IMR-90 (cell line): ENCODE data around the gene BAIAP2L1. TPM values are rescaled to one million over a fixed set of nuclear protein-coding genes. Genes with fewer than 3 reads are reported as not detected.

Experiments used
- ATAC-seq: fragments of 200-7000 bp; cut with Tn5 transposase; 2 replicates; pipeline ENCODE4 v1.9.1; 2020; ENCODE audit warnings: low read depth, mild to moderate bottlenecking, moderate library complexity
- BruUV-seq: library from RNA; stranded (reverse); fragments of 400-500 nt; replicated peaks from 2 replicates; lab custom pipeline; 2021; lab: Mats Ljungman, UMichigan
- CTCF ChIA-PET: fragments of 300-600 bp; formaldehyde crosslinking; extraction: SDS; loops from one replicate; lab custom pipeline; 2021; ENCODE audit warnings: antibody characterized with exemption; lab: Yijun Ruan, JAX
- POLR2A ChIA-PET: fragments of 300-600 bp; sonication (Branson Sonifier 250); formaldehyde crosslinking; loops from one replicate; lab custom pipeline; 2022; ENCODE audit warnings: antibody characterized with exemption; ENCODE audit not compliant: unreplicated experiment; lab: Charles Lee
- DNase-seq: peaks from one replicate; pipeline ENCODE4 v3.0.0; 2013
- H2AFZ ChIP-seq: replicated peaks from 2 replicates; pipeline ENCODE3; 2013; ENCODE audit warnings: low read length, mild to moderate bottlenecking; ENCODE audit not compliant: poor library complexity
- H2AK5ac ChIP-seq: 2 replicates; pipeline ENCODE4 v1.6.1; 2013; ENCODE audit warnings: low read depth, low read length, inconsistent platforms
- H2AK9ac ChIP-seq: replicated peaks from 2 replicates; pipeline ENCODE3; 2013; ENCODE audit warnings: mild to moderate bottlenecking, low read depth, low read length, moderate library complexity; ENCODE audit not compliant: poor library complexity
- H2BK120ac ChIP-seq: 2 replicates; pipeline ENCODE4 v1.6.1; 2013; ENCODE audit warnings: low read depth, low read length, inconsistent platforms
- H2BK15ac ChIP-seq: 3 replicates; pipeline ENCODE4 v1.6.1; 2013; ENCODE audit warnings: low read depth, low read length, inconsistent platforms
- H2BK20ac ChIP-seq: 2 replicates; pipeline ENCODE4 v1.6.1; 2013; ENCODE audit warnings: low read depth, mild to moderate bottlenecking, inconsistent platforms, low read length, moderate library complexity
- H2BK5ac ChIP-seq: 2 replicates; pipeline ENCODE4 v1.6.1; 2013; ENCODE audit warnings: mild to moderate bottlenecking, low read depth, low read length, inconsistent platforms; ENCODE audit not compliant: poor library complexity, severe bottlenecking
- H3K14ac ChIP-seq: replicated peaks from 2 replicates; pipeline ENCODE4 v1.6.1; 2013; ENCODE audit warnings: low read depth, low read length, inconsistent platforms
- H3K18ac ChIP-seq: 2 replicates; pipeline ENCODE4 v1.6.1; 2013; ENCODE audit warnings: low read depth, low read length, control low read depth
- H3K23ac ChIP-seq: 2 replicates; pipeline ENCODE4 v1.6.1; 2013; ENCODE audit warnings: low read depth, low read length, inconsistent platforms
- H3K27ac ChIP-seq: 2 replicates; pipeline ENCODE4 v1.5.1; 2013; ENCODE audit warnings: mild to moderate bottlenecking, control low read depth, low read length; ENCODE audit not compliant: insufficient read depth
- H3K27me3 ChIP-seq: 2 replicates; pipeline ENCODE4 v1.6.1; 2013; ENCODE audit warnings: low read length; ENCODE audit not compliant: control insufficient read depth, insufficient read depth
- H3K36me3 ChIP-seq: 2 replicates; pipeline ENCODE4 v1.6.1; 2013; ENCODE audit warnings: low read length, mixed read lengths; ENCODE audit not compliant: control insufficient read depth, insufficient read depth
- H3K4ac ChIP-seq: 2 replicates; pipeline ENCODE4 v1.6.1; 2013; ENCODE audit warnings: low read depth, low read length, inconsistent platforms
- H3K4me1 ChIP-seq: 2 replicates; pipeline ENCODE4 v1.6.1; 2013; ENCODE audit warnings: low read length, mixed read lengths; ENCODE audit not compliant: control insufficient read depth, insufficient read depth
- H3K4me2 ChIP-seq: 2 replicates; pipeline ENCODE4 v1.6.1; 2013; ENCODE audit warnings: low read depth, mild to moderate bottlenecking, control low read depth, low read length, moderate library complexity
- H3K4me3 ChIP-seq: 2 replicates; pipeline ENCODE4 v1.5.1; 2013; ENCODE audit warnings: low read depth, mild to moderate bottlenecking, control low read depth, low read length, moderate library complexity; ENCODE audit not compliant: insufficient read depth
- H3K56ac ChIP-seq: 2 replicates; pipeline ENCODE4 v1.6.1; 2013; ENCODE audit warnings: low read length, inconsistent platforms; ENCODE audit not compliant: insufficient read depth; ENCODE audit errors: extremely low read depth
- H3K79me1 ChIP-seq, 2 experiments: 2 replicates each; pipeline ENCODE4 v1.6.1; 2013; ENCODE audit warnings: low read length in 2 of 2, inconsistent platforms in 1 of 2, low read depth in 1 of 2
- H3K9ac ChIP-seq: 2 replicates; pipeline ENCODE4 v1.6.1; 2013; ENCODE audit warnings: low read depth, low read length, control low read depth
- H3K9me1 ChIP-seq: 2 replicates; pipeline ENCODE4 v1.6.1; 2013; ENCODE audit warnings: low read length, inconsistent platforms; ENCODE audit not compliant: insufficient read depth
- H3K9me3 ChIP-seq: 2 replicates; pipeline ENCODE4 v1.6.1; 2013; ENCODE audit warnings: low read length; ENCODE audit not compliant: control insufficient read depth, insufficient read depth
- H4K20me1 ChIP-seq: 2 replicates; pipeline ENCODE4 v1.6.1; 2013; ENCODE audit warnings: low read length, inconsistent platforms; ENCODE audit not compliant: insufficient read depth
- H4K5ac ChIP-seq: 2 replicates; pipeline ENCODE4 v1.6.1; 2013; ENCODE audit warnings: mild to moderate bottlenecking, low read depth, low read length, control low read depth
- H4K8ac ChIP-seq, 2 experiments: 2 replicates each; pipeline ENCODE4 v1.6.1; 2013; ENCODE audit warnings: low read depth in 2 of 2, low read length in 2 of 2, control low read depth in 1 of 2, inconsistent platforms in 1 of 2
- H4K91ac ChIP-seq: 2 replicates; pipeline ENCODE4 v1.6.1; 2013; ENCODE audit warnings: low read depth, low read length, inconsistent platforms; ENCODE audit not compliant: insufficient read depth
- BHLHE40 ChIP-seq: fragments of 150-350 bp; IDR thresholded peaks from 2 replicates; pipeline ENCODE4 v1.6.1; 2016; ENCODE audit warnings: mild to moderate bottlenecking, low read depth, low read length
- ELK1 ChIP-seq: fragments of 150-350 bp; IDR thresholded peaks from 2 replicates; pipeline ENCODE4 v1.6.1; 2016; ENCODE audit warnings: low read depth, mild to moderate bottlenecking, low read length, moderate library complexity, borderline replicate concordance
- MAZ ChIP-seq: IDR thresholded peaks from 2 replicates; pipeline ENCODE4 v1.6.1; 2012; ENCODE audit warnings: low read depth, mild to moderate bottlenecking, low read length, improper control_type of control experiment, moderate library complexity, borderline replicate concordance
- RFX5 ChIP-seq: IDR thresholded peaks from 2 replicates; pipeline ENCODE4 v1.8.0; 2012; ENCODE audit warnings: low read depth, mild to moderate bottlenecking, low read length, moderate library complexity
- USF2 ChIP-seq: fragments of 150-350 bp; IDR thresholded peaks from 2 replicates; pipeline ENCODE4 v1.6.1; 2017; ENCODE audit warnings: mild to moderate bottlenecking, antibody characterized with exemption, low read length, low read depth
- WGBS, 2 experiments: methylation state at CpG; one replicate each; pipeline versions ENCODE4 v1.1.5 to v1.1.7; 2013; ENCODE audit warnings: missing lambda C conversion rate in 2 of 2; ENCODE audit not compliant: insufficient read length in 1 of 2; ENCODE audit errors: extremely low coverage in 2 of 2; 5-methylcytosine and 5-hydroxymethylcytosine counted together
- dilution Hi-C: fragments of 300-500 bp; cut with HindIII; formaldehyde crosslinking; loops from one replicate; pipeline ENCODE4 v1.14.3; 2018; ENCODE audit warnings: low sequenced_read_pairs; ENCODE audit not compliant: unreplicated experiment
- in situ Hi-C: fragments of 300-500 bp; cut with MboI; formaldehyde crosslinking; loops from 3 replicates; pipeline ENCODE4 v1.14.3; 2019; ENCODE audit warnings: low sequenced_read_pairs, inconsistent platforms, mixed read lengths
- intact Hi-C: fragments of 100-400 bp; cut with micrococcal nuclease; formaldehyde crosslinking; loops from 2 replicates; pipeline ENCODE4 v1.10.0; 2022
- polyA plus RNA-seq, 3 experiments: library from polyadenylated mRNA; depleted of rRNA; stranded (reverse); fragments of >200 nt; gene quantifications; 2 replicates each; pipeline ENCODE4 v1.2.3, GENCODE V29; 2012; ENCODE audit warnings: low replicate concordance in 1 of 3
- total RNA-seq: library from RNA; depleted of rRNA; stranded (reverse); fragments of >200 nt; gene quantifications from 2 replicates; pipeline ENCODE4 v1.2.3, GENCODE V29; 2012

The BAIAP2L1 gene
- total and polyA plus RNA-seq, 2 of the 4 experiments (the other 2 are of a cell fraction): 2.2 to 6.0 TPM

GRCh38 chr7:98276241-98276761 lies 124.6 kb downstream of the BAIAP2L1 start:
- TF ChIP-seq RFX5 (no peak), USF2 (peak; percentile 60; the same call in 1 of the 2 replicates), ELK1 (no peak), BHLHE40 (no peak), MAZ (no peak)
- Histone ChIP-seq H3K27ac (peak overlapping the region; percentile 53; the same call in 1 of the 2 replicates), H3K14ac (no peak overlapping the region), H3K23ac (no peak overlapping the region), H3K56ac (no peak overlapping the region), H3K79me1 (peaks cover 0 to 5% of the 10 kb centered on the region in 2 experiments; a peak in 1 of 4 replicates), H2BK20ac (no peak overlapping the region), H4K8ac (peak overlapping the region in 1 of 2 experiments; percentile 16; a peak in 1 of 4 replicates), H3K27me3 (no peaks in the 10 kb centered on the region), H2AFZ (no peak overlapping the region), H3K4me2 (no peak overlapping the region; the same call in 1 of the 2 replicates), H4K5ac (no peak overlapping the region), H3K18ac (peak overlapping the region; percentile 27; the same call in 1 of the 2 replicates), H2BK120ac (no peak overlapping the region), H3K4ac (no peak overlapping the region; the same call in 1 of the 2 replicates), H3K4me3 (no peak overlapping the region), H4K20me1 (no peaks in the 10 kb centered on the region), H2BK15ac (no peak overlapping the region), H2BK5ac (no peak overlapping the region), H3K36me3 (no peaks in the 10 kb centered on the region), H4K91ac (no peak overlapping the region), H3K9me3 (no peaks in the 10 kb centered on the region), H3K4me1 (peaks cover 8% of the 10 kb centered on the region), H3K9ac (no peak overlapping the region), H3K9me1 (no peaks in the 10 kb centered on the region; the same call in 1 of the 2 replicates), H2AK5ac (no peak overlapping the region), H2AK9ac (peak overlapping the region; percentile 66)
- ChIA-PET POLR2A (no interaction called here), CTCF (no interaction called here)
- no CpG with 5 or more reads among the region's 5 CpGs for WGBS, 2 experiments
- ATAC-seq (peak; percentile 55), DNase-seq (peak; percentile 67)
- in situ Hi-C loops (no loop called here), intact Hi-C loops (no loop called here), dilution Hi-C loops (no loop called here)
- BruUV-seq: no TSS peak
